LHCN-M2 (cell line): ENCODE results near the gene NEMP2. TPM values are rescaled to one million over a fixed set of nuclear protein-coding genes. Genes with fewer than 3 reads are reported as not detected.
"Not testable (repeated sequence)": the region's sequence is repeated elsewhere in the genome, so short reads cannot be mapped to it uniquely, and the experiment has no call there.

Experiments
- DNase-seq: peaks from one replicate; pipeline ENCODE4 v3.0.0-alpha.2; 2012; ENCODE audit warnings: low read depth
- total RNA-seq: library from RNA; depleted of rRNA; stranded (reverse); fragments of >200 nt; gene quantifications from 2 replicates; pipeline ENCODE4 v1.2.3, GENCODE V29; 2014

The NEMP2 gene
- total RNA-seq, 1 experiment from 2014 or later, result 13.7 TPM

DNA sequence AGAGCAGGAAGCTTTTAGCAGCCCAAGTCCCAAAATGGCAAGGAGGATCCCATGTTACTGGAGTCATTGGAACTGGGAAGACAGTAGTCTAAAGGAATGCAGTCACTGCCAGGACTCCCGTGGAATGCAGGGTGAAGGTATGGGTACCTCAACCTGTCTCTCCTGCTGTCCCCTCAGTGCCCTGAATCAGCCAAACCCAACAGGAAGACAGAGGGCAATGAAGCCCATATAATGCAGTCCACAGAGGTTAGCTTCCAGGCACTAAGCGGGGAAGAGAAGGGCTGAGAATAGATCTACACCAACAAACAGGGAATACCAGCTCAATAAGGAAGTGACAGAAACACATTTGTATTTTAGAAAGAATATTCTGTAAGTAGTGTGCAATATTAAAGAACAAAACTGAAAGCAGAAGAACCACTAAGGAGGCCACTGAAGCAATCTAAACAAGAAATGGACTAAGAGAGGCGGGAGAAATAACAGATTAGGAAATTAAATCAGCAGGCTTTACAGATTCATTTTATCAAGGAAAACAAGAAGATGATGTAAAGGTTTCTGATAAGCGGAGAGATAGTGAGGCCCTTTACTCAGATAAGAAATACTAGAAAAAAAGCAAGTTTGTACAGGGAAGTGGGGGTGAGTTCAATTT lies 8.3 kb downstream of the NEMP2 start:
- no peak for DNase-seq

- DNase-seq, result no peak
Observed at GRCh38 chr2:190524928-190525327, 9.6 kb downstream of the NEMP2 start.

DNA sequence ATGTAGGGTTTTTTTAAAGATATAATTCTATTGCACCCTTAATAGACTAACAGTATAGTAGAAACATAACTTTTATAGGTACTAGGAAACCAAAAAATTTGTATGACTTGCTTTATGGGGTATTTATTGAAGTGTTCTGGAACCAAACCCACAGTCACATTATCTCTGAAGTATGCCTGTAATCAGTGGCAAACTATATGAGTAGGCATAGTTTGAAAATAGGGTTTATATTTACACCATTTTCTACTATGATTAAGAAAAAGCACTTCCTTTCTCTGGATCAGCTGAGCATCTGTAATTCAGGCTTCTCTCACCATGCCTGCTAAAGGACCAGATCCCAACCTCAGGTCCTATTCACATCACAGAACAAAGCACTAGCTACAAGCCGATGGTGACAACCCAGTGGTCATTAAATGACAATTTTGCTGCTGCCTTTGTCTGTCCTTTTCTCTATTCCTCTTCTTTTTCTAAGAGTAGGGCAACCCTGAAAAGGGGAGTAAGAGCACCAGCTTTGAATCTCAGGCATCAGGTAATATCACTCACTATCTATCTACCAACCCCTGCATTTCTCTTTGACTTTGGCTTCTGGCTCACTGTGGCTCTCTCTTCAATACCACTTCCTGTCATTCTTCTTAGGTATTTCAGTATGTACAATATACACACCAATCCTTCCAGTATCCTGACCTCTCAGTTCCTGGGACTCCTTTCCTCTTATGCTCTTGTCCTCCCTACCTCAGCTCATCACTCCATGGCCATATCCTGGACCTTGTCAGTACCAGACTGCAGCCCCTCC lies 14.4 kb downstream of the NEMP2 start:
- no peak for DNase-seq

DNA sequence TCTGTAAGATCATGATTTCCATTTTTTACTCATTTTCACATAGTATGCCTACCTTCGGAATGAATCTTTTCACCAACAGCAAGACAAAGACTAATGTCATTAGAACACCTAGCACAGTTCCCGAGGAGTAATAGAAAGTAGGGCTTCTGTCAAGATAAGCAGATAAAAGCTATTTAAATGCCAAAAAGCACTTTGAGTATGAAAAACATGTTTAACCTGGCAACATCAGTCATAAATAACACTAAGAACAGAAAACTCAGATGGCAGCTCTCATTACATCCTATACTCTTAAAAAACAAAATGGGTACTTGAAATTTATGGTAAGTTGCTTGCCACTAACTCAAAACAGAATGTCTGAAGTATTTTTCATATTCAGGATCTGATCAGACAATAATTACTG lies 17.1 kb downstream of the NEMP2 start:
- no peak for DNase-seq

- DNase-seq, result no peak
Observed at GRCh38 chr2:190515687-190516086, 18.8 kb downstream of the NEMP2 start.

- no peak for DNase-seq
Observed at GRCh38 chr2:190514676-190515075, 19.8 kb downstream of the NEMP2 start.

- DNase-seq, result no peak
Observed at GRCh38 chr2:190513877-190514276, 20.6 kb downstream of the NEMP2 start.

GRCh38 chr2:190512539-190513095 lies 21.9 kb downstream of the NEMP2 start:
- no peak for DNase-seq

GRCh38 chr2:190511104-190511503 lies 23.4 kb downstream of the NEMP2 start:
- DNase-seq, result peak; percentile 40

- not testable (repeated sequence) for DNase-seq
Observed at GRCh38 chr2:190509895-190510294, 24.6 kb downstream of the NEMP2 start.

GRCh38 chr2:190507135-190507534 lies 27.4 kb downstream of the NEMP2 start:
- no peak for DNase-seq

DNA sequence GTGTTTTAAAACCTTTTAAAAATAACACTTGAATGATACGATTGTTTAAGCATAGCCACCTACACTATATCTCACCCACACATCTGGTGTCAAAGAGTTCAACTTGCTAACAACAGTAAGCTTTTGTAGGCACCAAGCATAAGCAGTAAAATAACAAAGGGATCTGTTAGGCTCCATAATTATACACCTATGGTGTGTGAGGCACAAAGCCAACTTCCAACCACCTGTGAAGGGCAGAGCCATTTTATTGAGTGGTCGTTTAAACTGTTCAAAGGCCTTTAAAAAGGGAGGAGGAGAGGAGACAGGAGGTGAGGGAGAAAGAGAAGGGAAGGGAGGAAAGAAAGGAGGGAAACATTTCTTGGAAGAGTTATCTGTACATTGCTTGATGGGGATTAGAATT lies 27.9 kb downstream of the NEMP2 start:
- no peak for DNase-seq

DNA sequence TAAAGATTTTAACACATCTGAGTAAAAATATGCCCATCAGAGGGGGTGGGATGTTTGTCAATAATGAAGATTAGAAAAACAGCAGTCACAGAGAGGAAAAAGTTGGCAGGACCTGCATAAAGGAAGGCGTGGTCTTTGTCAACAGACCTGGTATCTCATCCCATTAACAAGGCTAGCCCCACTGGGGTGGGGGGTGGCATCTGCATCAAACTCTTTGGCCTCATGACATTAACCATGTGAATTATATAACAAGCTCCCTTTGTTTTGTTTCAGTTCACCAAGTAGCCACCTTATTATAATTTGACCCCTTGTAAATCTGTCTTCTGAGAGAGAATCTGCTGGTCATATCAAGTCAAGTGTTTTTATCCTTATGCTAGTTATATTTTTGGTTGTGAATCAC lies 28.8 kb downstream of the NEMP2 start:
- DNase-seq, result no peak

- no peak for DNase-seq
Observed at GRCh38 chr2:190504912-190505311, 29.6 kb downstream of the NEMP2 start.

DNA sequence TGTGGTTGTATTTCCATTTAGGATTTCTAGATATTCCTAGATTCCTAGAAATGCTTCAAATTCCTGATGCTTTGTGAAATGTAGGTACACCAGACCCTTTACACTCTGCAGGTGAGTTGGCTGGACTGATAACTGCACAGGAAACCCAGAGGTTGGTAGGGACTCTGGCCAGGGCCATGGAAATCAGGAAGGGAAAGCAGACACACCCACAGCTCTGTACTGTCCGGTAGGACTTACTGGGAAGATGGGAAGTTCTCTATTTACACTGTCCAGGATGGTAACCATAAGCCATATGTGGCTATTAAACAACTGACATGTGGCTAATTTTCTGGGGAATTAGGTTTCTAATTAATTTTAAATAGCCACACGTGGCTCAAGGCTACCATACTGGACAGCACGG lies 31.4 kb downstream of the NEMP2 start:
- DNase-seq, result no peak

DNA sequence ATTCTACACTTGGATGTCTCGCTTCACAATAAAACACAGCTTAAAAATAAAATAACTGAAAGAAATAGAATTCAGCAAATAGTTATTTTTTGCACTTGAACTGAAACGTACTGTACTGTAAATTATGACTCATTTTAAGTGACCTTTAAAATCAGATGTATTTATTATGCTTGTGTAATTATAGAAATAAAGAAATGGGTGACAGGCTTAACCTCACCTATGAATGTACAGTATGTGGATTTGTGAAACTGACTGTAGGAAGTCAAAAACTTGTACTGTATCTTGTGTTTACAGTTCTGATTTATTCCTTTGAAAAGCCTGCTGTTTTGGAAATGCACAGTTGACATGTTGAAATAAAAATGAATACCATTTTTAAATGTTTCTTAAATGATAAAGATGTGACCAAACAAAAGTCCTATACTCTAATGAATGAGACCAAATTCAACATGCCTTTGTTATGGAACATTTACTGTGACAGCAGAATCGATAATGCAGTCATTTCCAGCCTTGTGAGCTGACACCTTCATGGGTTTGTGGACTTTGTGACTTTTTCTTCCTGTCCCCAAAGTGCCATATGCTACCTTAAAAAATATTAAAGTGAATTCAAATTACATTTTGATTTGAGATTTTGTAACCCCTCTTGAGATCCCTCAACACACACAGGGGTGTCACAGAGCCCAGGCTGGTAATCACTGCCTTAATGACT lies 32.7 kb downstream of the NEMP2 start:
- DNase-seq, result no peak

DNA sequence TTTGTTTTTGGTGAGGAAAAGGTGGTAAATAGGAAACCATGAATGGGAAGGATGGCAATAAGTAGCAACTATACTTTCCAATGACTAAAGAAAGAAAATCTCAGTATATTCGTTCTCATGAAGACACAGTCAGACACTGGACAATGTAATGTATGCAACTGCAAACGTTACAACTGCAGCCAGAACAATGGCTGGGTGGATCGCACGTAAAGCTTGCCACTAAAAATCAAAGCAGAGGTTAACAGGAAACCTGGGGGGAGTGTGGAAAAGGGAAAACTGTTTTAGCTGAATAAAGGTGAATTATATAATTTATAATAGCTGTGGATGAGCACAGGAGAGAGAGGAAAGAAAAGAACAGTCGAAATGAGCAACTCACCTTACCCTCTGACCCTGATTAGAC lies 33.3 kb downstream of the NEMP2 start:
- no peak for DNase-seq

- DNase-seq, result no peak
Observed at GRCh38 chr2:190500054-190500502, 34.4 kb downstream of the NEMP2 start.

DNA sequence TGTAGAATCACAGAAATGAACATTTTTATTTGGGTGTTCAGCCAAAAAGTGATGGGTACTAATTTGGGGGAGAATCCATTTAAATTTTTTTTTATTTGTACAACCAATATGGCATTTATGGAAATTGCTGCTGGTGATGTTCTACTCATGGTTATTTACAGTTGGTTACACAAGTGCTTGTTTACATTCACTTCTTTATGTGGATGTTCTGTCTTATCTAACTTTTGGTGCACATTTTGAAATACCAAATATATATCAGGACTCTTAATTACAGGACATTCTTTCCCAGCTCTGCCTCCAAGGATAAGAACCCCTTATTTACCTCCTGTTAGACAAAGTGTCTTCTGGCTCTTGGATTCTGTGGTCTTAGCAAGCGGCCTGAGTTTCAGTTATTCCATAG lies 35.2 kb downstream of the NEMP2 start:
- no peak for DNase-seq

DNA sequence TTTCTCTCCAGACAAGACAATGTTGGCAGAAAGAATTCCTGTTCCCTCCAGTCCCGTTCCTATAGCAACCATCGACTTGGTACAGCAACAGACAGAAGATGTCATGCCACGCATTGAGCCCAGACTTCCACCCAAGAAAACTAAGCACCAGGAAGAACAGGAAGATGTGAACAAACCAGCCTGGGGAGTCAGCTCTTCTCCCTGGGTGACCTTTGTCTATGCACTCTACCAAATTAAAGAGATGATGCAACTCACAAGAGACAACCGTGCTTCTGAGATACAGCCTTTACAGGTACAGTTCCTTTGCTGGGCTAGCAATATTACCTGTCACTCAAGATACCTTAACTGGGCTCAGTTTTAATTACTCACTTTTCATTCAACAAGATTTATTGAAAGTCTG lies 37.1 kb downstream of the NEMP2 start:
- DNase-seq, result no peak

DNA sequence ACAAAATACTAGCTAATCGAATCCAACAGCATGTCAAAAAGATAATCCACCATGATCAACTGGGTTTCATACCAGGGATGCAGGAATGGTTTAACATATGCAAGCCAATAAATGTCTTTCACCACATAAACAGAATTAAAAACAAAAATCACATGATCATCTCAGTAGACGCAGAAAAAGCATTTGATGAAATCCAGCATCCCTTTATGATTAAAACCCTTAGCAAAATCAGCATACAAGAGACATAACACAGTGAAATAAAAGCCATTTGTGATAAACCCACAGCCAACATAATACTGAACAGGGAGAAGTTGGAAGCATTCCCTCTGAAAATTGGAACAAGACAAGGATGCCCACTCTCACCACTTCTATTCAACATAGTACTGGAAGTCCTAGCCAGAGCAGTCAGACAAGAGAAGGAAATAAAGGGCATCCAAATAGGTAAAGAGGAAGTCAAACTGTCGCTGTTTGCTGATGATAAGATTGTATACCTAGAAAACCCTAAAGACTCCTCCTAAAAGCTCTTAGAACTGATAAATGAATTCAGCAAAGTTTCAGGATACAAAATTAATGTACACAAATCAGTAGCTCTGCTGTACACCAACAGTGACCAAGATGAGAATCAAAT lies 39.8 kb downstream of the NEMP2 start:
- DNase-seq, result not testable (repeated sequence)

DNA sequence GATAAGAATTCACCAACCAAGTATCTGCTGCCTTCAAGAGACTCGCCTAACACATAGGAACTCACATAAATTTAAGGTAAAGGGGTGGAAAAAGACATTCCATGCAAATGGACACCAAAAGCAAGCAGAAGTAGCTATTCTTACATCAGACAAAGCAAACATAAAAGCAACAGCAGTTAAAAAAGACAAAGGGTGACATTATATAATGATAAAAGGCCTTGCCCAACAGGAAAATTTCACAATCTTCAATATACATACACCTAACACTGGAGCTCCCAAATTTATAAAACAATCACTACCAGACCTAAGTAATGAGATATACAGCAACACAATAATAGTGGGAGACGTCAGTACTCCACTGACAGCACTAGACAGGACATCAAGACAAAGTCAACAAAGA lies 41.4 kb downstream of the NEMP2 start:
- no peak for DNase-seq
